Body of pancreas (tissue), 4 donors: ENCODE data around the gene PDIA2.

Experiments used
- POLR2A ChIP-seq, 3 donors: fragments of 450-650 bp; IDR thresholded peaks; one replicate each; pipeline ENCODE4 v1.6.1; 2016; ENCODE audit warnings: antibody characterized with exemption in 3 of 3, mild to moderate bottlenecking in 2 of 3
- TF ChIP-seq, protein P1 (sequence below), 7 experiments: fragments of 450-650 bp in 4 of 7; fragments of 200-600 bp in 3 of 7; sonication (generic) in 3 of 7; IDR thresholded peaks; one replicate each; pipeline ENCODE4 v1.5.1; 2016 to 2019; ENCODE audit warnings: antibody characterized with exemption in 7 of 7

- TF ChIP-seq, protein P1, sequence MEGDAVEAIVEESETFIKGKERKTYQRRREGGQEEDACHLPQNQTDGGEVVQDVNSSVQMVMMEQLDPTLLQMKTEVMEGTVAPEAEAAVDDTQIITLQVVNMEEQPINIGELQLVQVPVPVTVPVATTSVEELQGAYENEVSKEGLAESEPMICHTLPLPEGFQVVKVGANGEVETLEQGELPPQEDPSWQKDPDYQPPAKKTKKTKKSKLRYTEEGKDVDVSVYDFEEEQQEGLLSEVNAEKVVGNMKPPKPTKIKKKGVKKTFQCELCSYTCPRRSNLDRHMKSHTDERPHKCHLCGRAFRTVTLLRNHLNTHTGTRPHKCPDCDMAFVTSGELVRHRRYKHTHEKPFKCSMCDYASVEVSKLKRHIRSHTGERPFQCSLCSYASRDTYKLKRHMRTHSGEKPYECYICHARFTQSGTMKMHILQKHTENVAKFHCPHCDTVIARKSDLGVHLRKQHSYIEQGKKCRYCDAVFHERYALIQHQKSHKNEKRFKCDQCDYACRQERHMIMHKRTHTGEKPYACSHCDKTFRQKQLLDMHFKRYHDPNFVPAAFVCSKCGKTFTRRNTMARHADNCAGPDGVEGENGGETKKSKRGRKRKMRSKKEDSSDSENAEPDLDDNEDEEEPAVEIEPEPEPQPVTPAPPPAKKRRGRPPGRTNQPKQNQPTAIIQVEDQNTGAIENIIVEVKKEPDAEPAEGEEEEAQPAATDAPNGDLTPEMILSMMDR (IDR thresholded peaks at IDR 0.05) = no peak
- no peak for TF ChIP-seq POLR2A (IDR thresholded peaks at IDR 0.05)
These were observed 19.0 kb downstream of the PDIA2 start for GRCh38 chr16:301950-302349.
